GM19099 (cell line): ENCODE measurements around the gene PPP1R12B.

Experiments
- POLR2A ChIP-seq: IDR thresholded peaks from 3 replicates; pipeline ENCODE4 v1.6.1; 2011; ENCODE audit warnings: low read depth; ENCODE audit not compliant: insufficient read length; ENCODE audit errors: extremely low read depth

PPP1R12B gene

DNA sequence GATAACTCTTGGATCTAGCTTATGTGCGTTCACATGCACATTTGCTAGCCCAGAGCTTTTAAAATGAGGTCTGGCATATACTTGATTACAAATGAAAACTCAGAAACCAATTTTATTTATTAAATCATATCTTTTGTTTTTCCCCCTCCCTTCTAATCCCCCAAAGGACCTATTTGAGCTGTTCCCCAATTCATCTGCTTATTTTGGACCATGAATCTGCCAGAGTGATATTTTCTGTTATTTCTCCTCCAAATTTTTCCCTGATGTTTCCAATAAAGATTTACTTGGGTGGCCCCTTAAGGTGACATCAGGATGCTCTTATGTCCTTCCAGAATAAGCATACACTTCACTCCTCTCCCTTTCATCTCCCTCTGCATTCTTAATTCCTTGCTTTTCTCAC lies 238.4 kb downstream of the PPP1R12B start:
- no peak for TF ChIP-seq POLR2A

DNA sequence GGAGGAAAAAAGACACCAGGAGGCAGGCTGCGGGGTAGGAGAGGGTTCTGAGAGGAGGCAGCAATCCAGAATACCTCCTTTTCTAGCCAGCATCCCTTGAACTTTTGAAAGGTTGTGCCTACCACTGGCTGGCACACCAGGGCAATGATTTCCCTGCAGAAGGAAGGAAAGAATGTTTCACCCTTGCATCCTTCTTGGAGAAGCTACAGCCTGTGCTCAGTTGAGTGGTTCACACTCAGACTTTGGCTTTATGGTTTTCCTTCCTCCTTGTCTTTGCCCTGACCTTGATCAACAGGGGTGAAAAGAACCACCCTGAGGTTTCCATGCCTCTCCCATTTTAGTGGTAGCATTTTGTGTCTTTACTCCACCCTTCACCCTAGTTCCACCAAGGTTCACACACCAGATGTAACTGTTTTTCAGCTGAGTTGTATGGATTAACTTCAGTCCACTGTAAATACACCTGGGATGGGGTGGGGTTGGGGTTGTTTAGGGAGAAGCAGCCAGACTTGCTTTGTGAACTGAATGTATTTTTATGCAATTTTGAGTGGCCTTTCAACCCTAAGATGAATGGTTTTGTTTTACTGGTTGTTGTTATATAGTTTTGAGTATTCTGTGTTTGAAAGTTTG lies 239.5 kb downstream of the PPP1R12B start:
- no peak for TF ChIP-seq POLR2A

DNA sequence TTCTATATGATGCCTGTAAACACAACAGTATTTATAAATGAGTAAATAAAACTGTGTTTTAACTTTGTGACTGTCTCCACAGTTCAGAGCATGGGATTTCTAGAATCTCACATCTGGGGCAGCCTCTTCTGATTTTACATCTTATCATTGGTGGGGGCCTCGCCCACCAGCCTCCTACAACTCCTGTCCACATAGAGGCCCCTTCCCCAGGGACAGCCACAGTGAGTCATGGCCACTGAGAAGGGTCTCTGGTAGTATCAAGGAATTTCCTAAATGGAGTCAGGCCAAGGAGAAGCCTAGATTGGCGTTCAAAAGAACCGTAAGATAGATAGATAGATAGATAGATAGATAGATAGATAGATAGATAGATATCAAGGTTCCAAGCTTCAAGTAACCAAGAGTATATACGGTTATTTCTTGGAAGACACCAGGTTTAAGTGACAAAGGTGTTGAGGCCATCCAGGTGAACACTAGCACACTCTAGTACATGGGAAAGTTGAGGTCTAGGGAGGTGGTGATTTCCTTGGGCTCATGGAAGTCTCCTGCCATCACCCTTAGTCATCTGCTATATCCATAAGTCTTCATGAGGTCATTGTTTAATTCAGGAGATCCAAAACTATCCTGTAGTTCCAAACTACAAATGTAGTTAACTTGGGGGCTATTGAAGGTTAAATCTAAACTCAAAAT lies 240.1 kb downstream of the PPP1R12B start:
- TF ChIP-seq POLR2A: no peak

DNA sequence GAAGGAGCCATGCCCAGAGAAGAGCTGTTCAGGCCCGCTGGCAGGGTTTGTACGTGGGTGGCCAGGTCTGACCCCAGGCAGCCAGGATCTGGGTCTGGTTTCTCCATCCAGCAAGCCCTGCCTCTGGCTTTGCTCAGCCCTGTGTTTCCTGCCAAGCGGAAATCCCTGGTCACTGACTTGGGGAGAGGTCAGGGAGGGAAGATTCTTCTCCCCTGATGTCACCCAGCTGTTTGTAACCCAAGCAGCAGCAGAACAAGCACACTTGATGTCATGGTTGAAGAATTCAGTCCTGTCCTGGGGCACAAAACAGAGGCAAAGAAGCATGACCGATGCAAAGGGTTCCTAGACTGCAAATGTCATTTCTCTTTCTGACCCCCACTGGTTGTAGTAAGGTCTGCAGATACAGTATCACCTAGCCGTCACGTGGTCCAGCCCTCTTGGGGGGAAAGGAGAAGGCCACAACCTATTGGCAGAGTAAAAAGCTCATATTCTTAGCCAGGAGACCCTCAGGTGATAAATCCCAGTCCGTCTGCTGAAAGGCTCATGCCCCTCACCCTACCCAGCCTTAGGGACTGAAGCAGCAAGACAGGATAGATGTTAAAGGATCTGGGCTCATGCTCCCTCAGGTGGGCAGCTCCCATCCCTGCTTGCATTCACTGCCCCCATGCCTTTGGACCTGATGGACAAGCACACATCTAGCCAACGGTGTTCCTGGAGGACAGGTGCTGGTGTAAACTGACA lies 240.9 kb downstream of the PPP1R12B start:
- no peak for TF ChIP-seq POLR2A

DNA sequence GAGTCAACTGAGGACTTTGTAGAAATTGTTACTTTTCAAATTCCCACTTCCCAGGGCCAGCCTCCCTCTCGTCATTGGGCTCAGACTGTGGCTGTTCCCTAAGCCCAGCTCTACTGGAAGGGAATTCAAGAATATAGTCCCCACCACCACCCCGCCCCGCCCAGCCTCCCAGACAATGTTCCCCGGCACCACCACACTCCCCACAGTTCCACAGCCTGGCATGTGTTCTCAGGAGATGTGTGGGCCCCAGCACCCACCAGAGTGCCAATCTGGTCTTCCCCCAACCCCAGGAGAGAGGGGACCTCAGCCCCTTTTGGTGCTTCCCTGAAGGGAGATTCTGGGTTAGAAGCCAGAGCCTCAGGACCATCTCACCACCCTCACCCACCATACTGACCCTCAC lies 241.6 kb downstream of the PPP1R12B start:
- no peak for TF ChIP-seq POLR2A

DNA sequence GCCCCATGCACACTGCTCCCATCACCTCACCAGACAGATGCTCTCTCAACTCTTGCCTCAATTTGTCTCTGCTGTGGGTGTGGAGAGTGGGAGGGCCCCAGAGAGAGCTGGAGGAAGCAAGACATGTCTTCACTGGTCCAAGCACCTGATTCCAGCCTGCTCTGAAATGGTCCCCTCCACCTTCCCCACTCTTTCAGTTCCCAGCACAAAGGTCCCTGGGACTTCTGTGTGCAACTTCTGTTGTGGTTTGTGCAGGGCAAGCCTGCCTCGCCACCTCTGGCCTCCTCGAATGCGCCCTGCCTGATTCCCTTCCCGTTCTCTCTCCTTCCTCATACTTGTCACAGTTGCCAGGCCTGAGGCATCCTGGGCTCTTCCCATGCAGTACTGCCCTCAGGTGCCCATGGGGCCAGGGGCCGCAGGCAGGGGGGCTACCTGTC lies 242.5 kb downstream of the PPP1R12B start:
- TF ChIP-seq POLR2A: no peak

- no peak for TF ChIP-seq POLR2A
Observed at GRCh38 chr1:202591515-202591914, 243.0 kb downstream of the PPP1R12B start.

GRCh38 chr1:202592146-202592545 lies 243.6 kb downstream of the PPP1R12B start:
- no peak for TF ChIP-seq POLR2A

GRCh38 chr1:202593845-202594244 lies 245.3 kb downstream of the PPP1R12B start:
- TF ChIP-seq POLR2A: no peak

DNA sequence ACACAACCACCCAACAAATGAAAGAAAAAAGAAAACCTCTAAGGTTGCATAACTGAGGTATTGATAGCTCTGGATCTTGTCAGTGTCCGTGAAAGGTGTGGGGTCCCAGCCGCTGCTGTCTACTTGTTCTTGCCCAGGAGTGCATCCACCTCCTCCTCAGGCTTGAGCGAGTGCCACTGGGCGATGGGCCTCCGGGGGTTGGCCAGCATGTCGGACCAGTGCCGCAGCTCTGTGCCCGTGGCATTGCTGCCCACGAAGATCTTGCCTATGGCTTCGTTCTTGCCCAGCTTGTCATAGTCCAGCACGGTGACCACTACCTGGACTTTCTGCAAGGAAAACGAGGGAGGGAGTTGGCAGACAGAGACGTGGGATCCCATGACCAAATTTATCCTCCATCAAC lies 248.1 kb downstream of the PPP1R12B start:
- TF ChIP-seq POLR2A: no peak

DNA sequence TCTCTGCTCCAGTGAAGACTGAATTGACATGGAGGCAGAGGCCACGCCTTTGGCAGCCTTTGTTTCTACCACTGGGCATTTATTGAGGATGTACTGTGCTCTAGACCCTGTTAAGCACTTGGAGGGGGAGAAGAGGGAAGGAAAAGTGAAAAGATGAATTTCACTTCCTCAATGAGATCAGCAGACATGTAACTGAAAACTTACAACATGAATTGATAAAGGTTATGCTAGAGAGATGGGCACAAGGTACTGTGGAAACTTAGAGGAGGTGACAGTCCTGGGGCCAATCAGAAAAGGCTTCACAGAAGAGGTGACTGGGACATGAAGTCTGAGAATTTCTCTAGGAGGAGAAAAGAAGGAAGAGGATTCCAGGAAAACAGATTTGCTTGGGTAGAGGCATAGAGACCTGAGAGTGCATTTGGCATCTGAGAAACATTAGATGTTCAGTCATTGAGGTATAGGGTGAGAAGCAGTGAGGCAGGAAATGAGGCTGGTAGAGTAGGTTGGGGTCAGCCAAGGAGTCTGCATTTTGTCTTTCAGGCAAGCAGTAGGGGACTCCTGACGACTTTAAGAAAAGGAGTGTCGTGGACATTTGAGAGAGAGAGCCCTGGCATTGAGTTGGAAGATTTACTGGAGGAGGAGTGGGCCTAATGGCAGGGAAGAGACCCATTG lies 248.7 kb downstream of the PPP1R12B start:
- TF ChIP-seq POLR2A: no peak

DNA sequence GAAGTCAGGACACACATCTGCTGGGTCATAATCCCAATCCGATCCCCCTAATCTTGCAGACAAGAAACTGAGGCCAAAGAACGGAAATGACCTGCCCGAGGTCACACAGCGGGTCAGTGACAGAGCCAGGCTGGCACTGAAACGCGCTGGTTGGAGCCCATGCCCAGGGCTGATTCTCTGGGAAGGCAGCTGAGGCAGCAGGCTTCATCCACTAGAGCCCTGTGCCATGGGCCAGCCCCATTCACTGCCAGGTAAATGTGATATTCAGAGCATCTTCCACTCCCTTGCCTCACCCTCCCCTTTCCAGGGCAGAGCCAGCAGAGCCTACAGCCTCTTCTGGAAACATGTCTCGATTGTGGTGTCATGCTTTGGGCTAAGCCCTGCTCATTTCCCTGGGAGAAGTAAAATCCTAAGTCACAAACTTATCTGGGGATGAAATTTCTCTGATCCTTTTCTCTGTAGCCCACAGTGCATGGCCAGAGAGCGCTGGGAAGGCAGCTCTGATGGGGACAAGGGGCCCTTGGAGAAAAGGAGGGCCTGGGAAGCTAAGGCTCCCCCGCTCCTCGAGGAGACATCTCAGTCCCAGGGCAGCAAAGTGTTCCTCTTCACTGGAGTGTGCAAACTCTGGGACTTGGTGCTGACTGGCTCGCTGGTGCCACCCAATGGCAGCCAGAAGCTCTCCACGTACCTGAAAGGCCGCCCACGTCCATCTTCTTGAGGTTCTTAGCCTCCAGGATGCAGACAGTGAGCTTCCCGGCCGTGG lies 251.4 kb downstream of the PPP1R12B start:
- TF ChIP-seq POLR2A: no peak

DNA sequence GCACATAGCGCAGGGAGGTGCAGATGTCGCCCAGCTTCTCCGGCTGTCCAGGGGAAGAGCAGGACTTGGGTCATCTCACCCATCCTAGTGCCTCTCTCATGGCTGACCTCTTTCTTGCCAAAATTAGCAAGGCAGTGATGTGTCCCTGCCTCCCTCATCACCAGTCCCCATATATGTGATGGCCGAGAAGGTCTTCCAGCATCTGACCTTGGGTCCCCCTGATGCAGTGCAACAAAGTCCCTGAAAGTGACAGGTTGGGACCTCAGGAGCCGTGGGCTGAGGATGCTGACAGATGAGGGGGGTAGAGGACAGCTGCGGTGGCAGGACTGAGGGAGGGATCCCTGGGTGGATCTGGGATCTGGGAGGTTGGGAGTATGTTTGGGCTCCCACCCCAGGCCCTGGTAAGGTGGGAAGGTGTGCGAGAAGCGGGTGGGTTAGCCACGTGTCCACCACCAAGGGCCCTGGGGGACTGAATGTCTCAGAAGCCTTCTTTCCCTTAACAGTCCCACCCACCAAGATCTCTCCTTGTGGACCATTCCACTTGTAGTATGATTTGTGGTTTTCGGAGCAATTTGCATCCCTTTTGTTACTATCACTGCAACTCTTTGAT lies 252.0 kb downstream of the PPP1R12B start:
- TF ChIP-seq POLR2A: no peak

DNA sequence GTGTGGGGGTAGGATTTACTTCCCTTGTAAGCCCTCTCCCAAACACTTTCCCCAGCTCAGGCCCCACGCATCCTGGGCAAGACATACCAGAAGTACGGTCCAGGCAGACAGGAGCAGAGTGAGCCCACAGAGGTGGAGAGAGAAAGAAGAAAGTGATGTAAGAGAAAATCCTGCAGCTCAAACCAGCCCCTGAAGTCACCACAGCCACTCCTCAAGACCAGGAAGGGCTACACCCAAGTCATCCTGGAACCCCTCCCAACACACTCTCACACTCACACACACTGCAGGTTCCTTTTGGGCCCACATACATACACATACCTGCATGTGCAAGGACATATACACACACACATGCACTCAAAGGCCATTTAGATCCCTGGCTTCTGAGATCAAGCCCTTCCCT lies 254.9 kb downstream of the PPP1R12B start:
- TF ChIP-seq POLR2A: no peak

- no peak for TF ChIP-seq POLR2A
Observed at GRCh38 chr1:202605515-202605914, 257.0 kb downstream of the PPP1R12B start.

- TF ChIP-seq POLR2A: no peak
Observed at GRCh38 chr1:202613571-202613970, 265.1 kb downstream of the PPP1R12B start.
